ENCODE measurements around the gene AATK. TPM values are rescaled to one million over a fixed set of nuclear protein-coding genes. Genes with fewer than 3 reads are reported as not detected.

Gene AATK
- total and polyA plus RNA-seq, 9 of the 15 experiments (the other 6 are each of a cell fraction or from before 2014, with no cell fraction given) = 0.11 to 0.55 (median 0.38) TPM; not detected in 5

DNA sequence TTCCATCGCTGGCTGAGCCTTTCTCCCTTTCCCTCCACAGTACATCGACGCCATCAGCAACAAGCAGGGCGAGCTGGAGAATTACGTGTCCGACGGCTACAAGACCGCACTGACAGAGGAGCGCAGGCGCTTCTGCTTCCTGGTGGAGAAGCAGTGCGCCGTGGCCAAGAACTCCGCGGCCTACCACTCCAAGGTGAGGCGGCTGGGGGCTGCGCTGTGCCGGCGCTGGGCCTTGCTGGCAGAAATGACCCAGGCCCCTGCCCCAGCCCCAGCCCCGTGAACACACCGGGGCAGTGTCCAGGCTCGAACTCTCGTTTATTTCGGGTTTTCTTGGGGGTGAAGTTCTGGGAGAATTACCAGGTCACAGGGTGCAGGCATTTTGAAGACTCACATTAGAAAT is 66.1 kb downstream of the AATK start:
- 97% methylated on average over 20 of the region's 23 CpGs for WGBS (ENCODE audit: insufficient coverage, low coverage, missing lambda C conversion rate)
- Histone ChIP-seq H3K9ac (ENCODE audit: insufficient read depth in 1 of 2, low read depth in 2 of 2, low read length in 2 of 2) (no peak overlapping the region), H3K9me1 (ENCODE audit: control insufficient read depth, insufficient read depth, low read length) (peaks cover 5% of the 10 kb centered on the region), H3K4me3 (no peak overlapping the region), H4K20me1 (replicated peaks; ENCODE audit: control insufficient read depth, insufficient read depth, low read length) (no peaks in the 10 kb centered on the region), H3K4me1 (replicated peaks in 1 of 2; ENCODE audit: control insufficient read depth in 2 of 2, insufficient read depth in 2 of 2, low read length in 2 of 2) (peaks cover 38 to 92% of the 10 kb centered on the region in 2 experiments), H3K27me3 (ENCODE audit: control insufficient read depth in 2 of 2, insufficient read depth in 2 of 2, low read length in 2 of 2) (no peaks in the 10 kb centered on the region), H3K36me3 (ENCODE audit: control insufficient read depth, insufficient read depth, low read length) (peaks cover 53% of the 10 kb centered on the region; the same call in 2 of the 3 replicates), H3K9me3 (replicated peaks; ENCODE audit: control insufficient read depth, insufficient read depth, low read depth, low read length) (no peaks in the 10 kb centered on the region), H3K4me2 (ENCODE audit: insufficient read depth, low read length) (no peak overlapping the region), H3K79me2 (ENCODE audit: control insufficient read depth, insufficient read depth, low read length) (no peaks in the 10 kb centered on the region), H3K27ac (ENCODE audit: extremely low read depth, low read depth, low read length) (no peak overlapping the region), H2AFZ (ENCODE audit: low read depth, low read length) (no peak overlapping the region)
- TF ChIP-seq SAP30 (IDR thresholded peaks at IDR 0.05; ENCODE audit: borderline replicate concordance, insufficient read depth, low read depth, low read length, poor library complexity, severe bottlenecking) (no peak), ZBTB33 (CRISPR knock-in tag; IDR thresholded peaks at IDR 0.05) (peak; percentile 50; the same call in 1 of the 2 replicates)
- POLR2A ChIA-PET = interaction anchor here (0.8 kb wide), 1 partner anchor 141 kb away, joined by 3 read pairs; no protein-coding TSS in a partner anchor
- ATAC-seq = no peak
- no peak for FAIRE-seq
- in situ Hi-C loops (cut with MboI) = loop anchor here (5.0 kb wide), 1 partner anchor 113 kb away; no protein-coding TSS in a partner anchor
- CTCF ChIA-PET (ENCODE audit: low intra/inter-chr PET ratio) = interaction anchor here (3.3 kb wide), 1 partner anchor 110 kb away, joined by 64 read pairs; the partner anchor contains the start of gene CHMP6
- BruUV-seq (replicated peaks) = no TSS peak
- intact Hi-C loops (cut with micrococcal nuclease) = loop anchor here (5.0 kb wide), 2 partner anchors 58 to 83 kb away; no protein-coding TSS in a partner anchor
- no peak for DNase-seq (ENCODE audit: extremely low read depth in 1 of 4, low spot score in 3 of 4)
